Epithelial cell of esophagus (primary cell): ENCODE data around the gene USHBP1.

Experiments
- DNase-seq: peaks from one replicate; pipeline ENCODE4 v3.0.0; 2010; ENCODE audit warnings: low read depth
- H3K4me3 ChIP-seq: 2 replicates; pipeline ENCODE4 v1.5.1; 2011; ENCODE audit warnings: mild to moderate bottlenecking, low read length, control low read depth
- TF ChIP-seq, protein P1 (sequence below): IDR thresholded peaks from 2 replicates; pipeline ENCODE4 v1.5.1; 2011; ENCODE audit warnings: low read depth, mild to moderate bottlenecking, low read length, control low read depth, inconsistent platforms; ENCODE audit not compliant: insufficient read depth; ENCODE audit errors: missing control alignments

USHBP1 gene

GRCh38 chr19:17242431-17243208, 21.9 kb downstream of the USHBP1 start:
- no peak for DNase-seq
- TF ChIP-seq, protein P1, sequence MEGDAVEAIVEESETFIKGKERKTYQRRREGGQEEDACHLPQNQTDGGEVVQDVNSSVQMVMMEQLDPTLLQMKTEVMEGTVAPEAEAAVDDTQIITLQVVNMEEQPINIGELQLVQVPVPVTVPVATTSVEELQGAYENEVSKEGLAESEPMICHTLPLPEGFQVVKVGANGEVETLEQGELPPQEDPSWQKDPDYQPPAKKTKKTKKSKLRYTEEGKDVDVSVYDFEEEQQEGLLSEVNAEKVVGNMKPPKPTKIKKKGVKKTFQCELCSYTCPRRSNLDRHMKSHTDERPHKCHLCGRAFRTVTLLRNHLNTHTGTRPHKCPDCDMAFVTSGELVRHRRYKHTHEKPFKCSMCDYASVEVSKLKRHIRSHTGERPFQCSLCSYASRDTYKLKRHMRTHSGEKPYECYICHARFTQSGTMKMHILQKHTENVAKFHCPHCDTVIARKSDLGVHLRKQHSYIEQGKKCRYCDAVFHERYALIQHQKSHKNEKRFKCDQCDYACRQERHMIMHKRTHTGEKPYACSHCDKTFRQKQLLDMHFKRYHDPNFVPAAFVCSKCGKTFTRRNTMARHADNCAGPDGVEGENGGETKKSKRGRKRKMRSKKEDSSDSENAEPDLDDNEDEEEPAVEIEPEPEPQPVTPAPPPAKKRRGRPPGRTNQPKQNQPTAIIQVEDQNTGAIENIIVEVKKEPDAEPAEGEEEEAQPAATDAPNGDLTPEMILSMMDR: no peak
- no peak overlapping the region for H3K4me3 ChIP-seq

DNA sequence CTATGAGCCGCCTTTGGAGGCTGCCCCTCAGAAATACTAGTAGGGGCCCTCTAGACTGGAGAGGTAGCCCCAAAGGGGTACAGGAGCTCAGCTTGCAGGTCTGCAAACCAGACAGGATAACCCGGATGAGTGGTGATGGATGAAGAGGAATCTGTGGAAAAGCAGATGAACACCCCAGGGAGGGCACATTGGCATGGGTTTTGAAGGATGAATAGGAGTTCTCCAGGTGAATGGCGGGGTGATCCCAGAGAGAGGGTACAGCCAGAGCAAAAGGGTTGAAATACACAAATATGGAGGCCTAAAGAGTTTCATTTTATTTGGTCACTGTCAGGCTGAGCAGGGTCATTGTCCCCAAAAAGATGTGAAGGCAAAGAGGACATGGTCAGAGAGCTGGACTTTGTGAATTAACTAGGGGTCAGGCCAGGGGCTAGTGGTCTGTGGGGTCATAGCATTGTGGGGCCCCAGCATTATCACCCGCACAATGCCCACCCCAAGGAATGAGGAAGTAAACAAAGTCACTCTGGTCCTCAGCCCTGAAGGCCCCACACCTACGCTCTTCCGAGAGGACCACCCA, 23.6 kb downstream of the USHBP1 start:
- TF ChIP-seq, protein P1: no peak
- no peak for DNase-seq
- no peak overlapping the region for H3K4me3 ChIP-seq

DNA sequence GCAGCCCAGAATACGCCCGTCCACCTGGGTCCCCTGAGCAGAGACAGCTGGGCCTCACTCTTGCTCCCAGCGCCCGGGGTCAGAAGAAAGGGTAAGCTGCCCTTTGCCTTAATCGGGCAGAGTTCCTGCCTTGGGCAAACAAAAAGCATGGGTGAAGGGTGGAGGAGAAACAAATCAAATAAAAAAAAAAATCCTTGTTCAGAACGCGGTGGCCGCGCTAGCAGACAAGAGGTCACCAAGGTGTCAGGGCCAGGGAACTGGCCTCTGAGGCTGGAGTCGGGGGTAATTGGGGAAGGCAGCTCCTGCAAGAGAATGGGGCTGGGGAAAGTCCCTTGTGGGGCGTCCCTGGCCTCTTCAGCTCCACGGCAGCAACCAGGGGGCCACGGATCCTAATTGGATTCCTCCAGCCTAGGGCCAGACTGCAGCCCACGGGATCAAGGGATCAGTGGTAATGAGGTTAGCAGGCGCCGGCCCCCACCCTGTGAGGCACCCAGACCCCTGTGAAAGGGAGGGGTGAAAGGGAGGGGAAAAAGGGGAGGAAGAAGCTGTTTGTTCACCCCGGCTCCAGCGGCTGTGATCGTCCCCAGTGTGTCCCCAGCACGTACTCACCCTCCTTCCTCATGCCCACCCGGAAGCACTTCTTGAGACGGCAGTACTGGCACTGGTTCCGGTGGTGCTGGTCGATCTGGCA, 24.3 kb downstream of the USHBP1 start:
- no peak for DNase-seq
- TF ChIP-seq, protein P1: no peak
- no peak overlapping the region for H3K4me3 ChIP-seq

- H3K4me3 ChIP-seq: no peak overlapping the region
- TF ChIP-seq, protein P1: no peak
- DNase-seq: no peak
Measured at GRCh38 chr19:17237747-17238706, 26.5 kb downstream of the USHBP1 start.

GRCh38 chr19:17236811-17237543, 27.6 kb downstream of the USHBP1 start:
- no peak for DNase-seq
- no peak overlapping the region for H3K4me3 ChIP-seq
- TF ChIP-seq, protein P1: no peak
